Fibroblast of lung (primary cell): ENCODE data around the gene FANCD2OS. TPM values are rescaled to one million over a fixed set of nuclear protein-coding genes. Genes with fewer than 3 reads are reported as not detected.
A peak's percentile ranks its signal among the peaks of the same experiment; 100 is the strongest.
"Not testable (repeated sequence)": the region's sequence is repeated elsewhere in the genome, so short reads cannot be mapped to it uniquely, and the experiment has no call there.

Experiments used
- DNase-seq, 2 donors: peaks; one replicate each; pipeline versions ENCODE4 v3.0.0 to v3.0.0-alpha.2; 2010; ENCODE audit warnings: low read depth in 2 of 2
- H2AFZ ChIP-seq: 2 replicates; pipeline ENCODE4 v1.5.1; 2012; ENCODE audit warnings: low read length, control low read depth, inconsistent platforms
- H3K27ac ChIP-seq: 2 replicates; pipeline ENCODE4 v1.5.1; 2011; ENCODE audit warnings: low read length, control low read depth; ENCODE audit not compliant: insufficient read depth
- H3K27me3 ChIP-seq: 2 replicates; pipeline ENCODE4 v1.5.1; 2011; ENCODE audit warnings: mild to moderate bottlenecking, low read length; ENCODE audit not compliant: control insufficient read depth, insufficient read depth
- H3K36me3 ChIP-seq: 2 replicates; pipeline ENCODE4 v1.5.1; 2011; ENCODE audit warnings: low read length; ENCODE audit not compliant: control insufficient read depth, insufficient read depth
- H3K4me1 ChIP-seq: 2 replicates; pipeline ENCODE4 v1.5.1; 2011; ENCODE audit warnings: low read length; ENCODE audit not compliant: control insufficient read depth, insufficient read depth; ENCODE audit errors: extremely low read depth
- H3K4me2 ChIP-seq: 2 replicates; pipeline ENCODE4 v1.5.1; 2011; ENCODE audit warnings: low read length, control low read depth; ENCODE audit not compliant: insufficient read depth; ENCODE audit errors: extremely low read depth
- H3K4me3 ChIP-seq, 4 experiments: fragments of 200-600 bp in 1 of 4; sonication (generic) in 1 of 4; replicated peaks in 1 of 4; 2 replicates each; pipeline ENCODE4 v1.5.1; 2011 to 2016; ENCODE audit warnings: low read length in 4 of 4, low read depth in 3 of 4, mild to moderate bottlenecking in 3 of 4, control low read depth in 2 of 4, inconsistent platforms in 1 of 4, mixed read lengths in 1 of 4; ENCODE audit not compliant: insufficient read depth in 1 of 4; ENCODE audit errors: control extremely low read depth in 1 of 4
- H3K79me2 ChIP-seq: 2 replicates; pipeline ENCODE4 v1.5.1; 2012; ENCODE audit warnings: mild to moderate bottlenecking, low read length, inconsistent platforms; ENCODE audit not compliant: control insufficient read depth, insufficient read depth
- H3K9ac ChIP-seq: 2 replicates; pipeline ENCODE4 v1.5.1; 2011; ENCODE audit warnings: mild to moderate bottlenecking, low read length, control low read depth; ENCODE audit not compliant: insufficient read depth
- H3K9me3 ChIP-seq: 2 replicates; pipeline ENCODE4 v1.5.1; 2012; ENCODE audit warnings: low read depth, low read length; ENCODE audit not compliant: control insufficient read depth, insufficient read depth
- H4K20me1 ChIP-seq: 2 replicates; pipeline ENCODE4 v1.5.1; 2011; ENCODE audit warnings: low read length; ENCODE audit not compliant: control insufficient read depth, insufficient read depth; ENCODE audit errors: extremely low read depth
- EZH2 ChIP-seq: IDR thresholded peaks from 2 replicates; pipeline ENCODE4 v1.5.1; 2012; ENCODE audit warnings: low read length, control low read depth, mild to moderate bottlenecking; ENCODE audit errors: missing control alignments
- polyA plus RNA-seq, 2 donors: library from polyadenylated mRNA; depleted of rRNA in 1 of 2; stranded (reverse) in 1 of 2; unstranded in 1 of 2; fragments of >200 nt; gene quantifications; 2 replicates each; pipeline ENCODE4 v1.2.1, GENCODE V29; 2011 to 2012; ENCODE audit warnings: missing spikeins in 1 of 2
- total RNA-seq: library from RNA; depleted of rRNA; stranded (reverse); fragments of >200 nt; gene quantifications from 2 replicates; pipeline ENCODE4 v1.2.1, GENCODE V29; 2014
- TF ChIP-seq, protein P1 (sequence below), 2 donors: IDR thresholded peaks in 1 of 2; conservative IDR thresholded peaks in 1 of 2; 1 replicate in 1 of 2; 2 replicates in 1 of 2; pipeline ENCODE4 v1.5.1; 2011 to 2012; ENCODE audit warnings: low read length in 2 of 2, control low read depth in 1 of 2, inconsistent platforms in 1 of 2, low read depth in 1 of 2, mild to moderate bottlenecking in 1 of 2

The FANCD2OS gene
- total and polyA plus RNA-seq, 2 donors (not counting 1 experiment from before 2014, with no cell fraction given) = not detected

- Histone ChIP-seq H3K79me2 (no peaks in the 10 kb centered on the region), H2AFZ (no peak overlapping the region), H3K27ac (no peak overlapping the region), H3K9me3 (no peaks in the 10 kb centered on the region), H3K4me2 (no peak overlapping the region), H3K4me3 (no peak overlapping the region), H3K4me1 (no peaks in the 10 kb centered on the region), H3K36me3 (no peaks in the 10 kb centered on the region), H3K9ac (no peak overlapping the region), H3K27me3 (no peaks in the 10 kb centered on the region), H4K20me1 (no peaks in the 10 kb centered on the region)
- TF ChIP-seq EZH2 = no peak
- TF ChIP-seq, protein P1, sequence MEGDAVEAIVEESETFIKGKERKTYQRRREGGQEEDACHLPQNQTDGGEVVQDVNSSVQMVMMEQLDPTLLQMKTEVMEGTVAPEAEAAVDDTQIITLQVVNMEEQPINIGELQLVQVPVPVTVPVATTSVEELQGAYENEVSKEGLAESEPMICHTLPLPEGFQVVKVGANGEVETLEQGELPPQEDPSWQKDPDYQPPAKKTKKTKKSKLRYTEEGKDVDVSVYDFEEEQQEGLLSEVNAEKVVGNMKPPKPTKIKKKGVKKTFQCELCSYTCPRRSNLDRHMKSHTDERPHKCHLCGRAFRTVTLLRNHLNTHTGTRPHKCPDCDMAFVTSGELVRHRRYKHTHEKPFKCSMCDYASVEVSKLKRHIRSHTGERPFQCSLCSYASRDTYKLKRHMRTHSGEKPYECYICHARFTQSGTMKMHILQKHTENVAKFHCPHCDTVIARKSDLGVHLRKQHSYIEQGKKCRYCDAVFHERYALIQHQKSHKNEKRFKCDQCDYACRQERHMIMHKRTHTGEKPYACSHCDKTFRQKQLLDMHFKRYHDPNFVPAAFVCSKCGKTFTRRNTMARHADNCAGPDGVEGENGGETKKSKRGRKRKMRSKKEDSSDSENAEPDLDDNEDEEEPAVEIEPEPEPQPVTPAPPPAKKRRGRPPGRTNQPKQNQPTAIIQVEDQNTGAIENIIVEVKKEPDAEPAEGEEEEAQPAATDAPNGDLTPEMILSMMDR (conservative IDR thresholded peaks at IDR 0.05 in 1 of 2, IDR thresholded peaks at IDR 0.05 in 1 of 2; ENCODE audit: low read depth in 1 of 2, low read length in 2 of 2) = no peak
- no peak for DNase-seq
Observed at GRCh38 chr3:10081871-10082270, 26.2 kb downstream of the FANCD2OS start.

DNA sequence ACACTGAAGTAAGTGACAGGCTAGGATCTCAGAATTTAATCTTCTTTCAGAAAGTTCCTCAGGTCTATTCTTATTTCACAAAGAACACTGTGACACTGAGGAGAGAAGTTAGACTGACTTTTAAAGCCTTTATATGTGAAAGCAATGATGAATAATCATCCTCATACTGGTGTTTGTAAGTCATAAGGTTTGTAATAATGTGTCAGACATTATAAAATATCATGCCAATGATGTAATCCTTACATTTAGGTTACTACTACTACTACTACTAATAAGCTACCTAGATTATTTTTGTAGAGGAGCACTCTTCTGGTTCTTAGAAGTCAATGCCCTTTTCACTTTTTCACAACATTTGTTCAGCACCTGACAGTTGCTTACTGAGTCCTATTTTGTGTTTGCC is 33.4 kb downstream of the FANCD2OS start:
- peak in 1 of 2 donors; percentile 7 for DNase-seq
- Histone ChIP-seq H4K20me1 (no peaks in the 10 kb centered on the region), H3K36me3 (no peaks in the 10 kb centered on the region), H3K27me3 (no peaks in the 10 kb centered on the region), H3K4me1 (no peaks in the 10 kb centered on the region), H3K27ac (no peak overlapping the region), H2AFZ (no peak overlapping the region), H3K79me2 (no peaks in the 10 kb centered on the region), H3K9me3 (no peaks in the 10 kb centered on the region), H3K4me2 (no peak overlapping the region), H3K9ac (no peak overlapping the region), H3K4me3 (no peak overlapping the region)
- TF ChIP-seq EZH2 = no peak
- TF ChIP-seq, protein P1 (conservative IDR thresholded peaks at IDR 0.05 in 1 of 2, IDR thresholded peaks at IDR 0.05 in 1 of 2; ENCODE audit: low read depth in 1 of 2, low read length in 2 of 2) = no peak

- not testable (repeated sequence) for H3K4me3 ChIP-seq
Observed at GRCh38 chr3:10070077-10070476, 38.0 kb downstream of the FANCD2OS start.

More at GRCh38 chr3:10070077-10070476, 38.0 kb downstream of the FANCD2OS start:
- not testable (repeated sequence) for H2AFZ ChIP-seq, H3K27ac ChIP-seq, H4K20me1 ChIP-seq, H3K9me3 ChIP-seq, H3K4me1 ChIP-seq, H3K79me2 ChIP-seq, H3K27me3 ChIP-seq, H3K4me2 ChIP-seq, H3K9ac ChIP-seq, H3K36me3 ChIP-seq, DNase-seq
